HepG2 (cell line): ENCODE measurements around the gene PSEN2. TPM values are rescaled to one million over a fixed set of nuclear protein-coding genes. Genes with fewer than 3 reads are reported as not detected.

Experiments used
- ATAC-seq: fragments of 200-7000 bp; cut with Tn5 transposase; 3 replicates; pipeline ENCODE4 v1.9.1; 2020; ENCODE audit warnings: mild to moderate bottlenecking, moderate library complexity
- BruUV-seq: library from RNA; stranded (reverse); fragments of 400-500 nt; replicated peaks from 2 replicates; lab custom pipeline; 2021; lab: Mats Ljungman, UMichigan
- CTCF ChIA-PET: fragments of 300-600 bp; formaldehyde crosslinking; extraction: SDS; loops from one replicate; lab custom pipeline; 2021; ENCODE audit warnings: low total read pairs, inconsistent platforms, low intra/inter-chr PET ratio; lab: Yijun Ruan, JAX
- POLR2A ChIA-PET: fragments of 350-600 bp; sonication (Branson Sonifier 250); formaldehyde crosslinking; loops from one replicate; lab custom pipeline; 2020; ENCODE audit warnings: antibody characterized with exemption, inconsistent platforms; lab: Yijun Ruan, JAX
- DNase-seq: peaks from one replicate; pipeline ENCODE4 v3.0.0-alpha.2; 2015; ENCODE audit warnings: low spot score
- FAIRE-seq: peaks from 3 replicates; lab custom pipeline; 2011; peaks lifted over from hg19 to GRCh38; lab: Jason Lieb, UNC
- H2AFZ ChIP-seq: one replicate; pipeline ENCODE4 v1.6.1; 2011; ENCODE audit warnings: low read length, inconsistent platforms
- H3K27ac ChIP-seq: fragments of 300-600 bp; 3 replicates; pipeline ENCODE4 v1.8.0; 2011; ENCODE audit warnings: mixed run types, mild to moderate bottlenecking, mixed read lengths, low read length, inconsistent platforms; ENCODE audit not compliant: insufficient read depth; ENCODE audit errors: extremely low read length
- H3K27me3 ChIP-seq, 2 experiments: fragments of 200-600 bp in 1 of 2; 2 replicates in 1 of 2; 3 replicates in 1 of 2; pipeline versions ENCODE4 v1.6.0 to v1.8.0; 2011; ENCODE audit warnings: low read length in 2 of 2, mild to moderate bottlenecking in 2 of 2, moderate library complexity in 2 of 2, inconsistent platforms in 1 of 2; ENCODE audit not compliant: insufficient read depth in 2 of 2, control insufficient read depth in 1 of 2
- H3K36me3 ChIP-seq, 2 experiments: fragments of 200-600 bp in 1 of 2; replicated peaks in 1 of 2; 2 replicates in 1 of 2; 3 replicates in 1 of 2; pipeline versions ENCODE4 v1.5.1 to v1.8.0; 2011; ENCODE audit warnings: low read length in 2 of 2, inconsistent platforms in 1 of 2; ENCODE audit not compliant: insufficient read depth in 2 of 2, control insufficient read depth in 1 of 2
- H3K4me1 ChIP-seq: 2 replicates; pipeline ENCODE4 v1.5.1; 2012; ENCODE audit warnings: low read length, inconsistent platforms; ENCODE audit not compliant: insufficient read depth
- H3K4me2 ChIP-seq: 2 replicates; pipeline ENCODE4 v1.6.0; 2011; ENCODE audit warnings: low read depth, low read length, inconsistent platforms
- H3K4me3 ChIP-seq, 3 experiments: fragments of 200-600 bp in 1 of 3; sonication (generic), shearing (Covaris generic) in 1 of 3; replicated peaks in 1 of 3; 2 replicates each; pipeline ENCODE4 v1.5.1; 2011 to 2016; ENCODE audit warnings: low read length in 3 of 3, inconsistent platforms in 2 of 3, low read depth in 2 of 3, mild to moderate bottlenecking in 2 of 3, control low read depth in 1 of 3, mixed read lengths in 1 of 3; ENCODE audit not compliant: insufficient read depth in 1 of 3
- H3K79me2 ChIP-seq: one replicate; pipeline ENCODE4 v1.6.1; 2011; ENCODE audit warnings: low read length, inconsistent platforms; ENCODE audit not compliant: insufficient read depth
- H3K9ac ChIP-seq: 2 replicates; pipeline ENCODE4 v1.6.0; 2011; ENCODE audit warnings: mild to moderate bottlenecking, low read depth, low read length, inconsistent platforms; ENCODE audit not compliant: insufficient read depth
- H3K9me3 ChIP-seq: 2 replicates; pipeline ENCODE4 v1.5.1; 2012; ENCODE audit warnings: mild to moderate bottlenecking, low read length
- H4K20me1 ChIP-seq: 2 replicates; pipeline ENCODE4 v1.6.0; 2011; ENCODE audit warnings: inconsistent platforms, mild to moderate bottlenecking, low read length, moderate library complexity; ENCODE audit not compliant: insufficient read depth
- ATF4 ChIP-seq, 2 experiments: fragments of 450-650 bp in 1 of 2; sonication (generic) in 1 of 2; formaldehyde crosslinking; IDR thresholded peaks; 2 replicates each; pipeline versions ENCODE4 v1.5.0 to v1.8.0; 2020 to 2022; ENCODE audit warnings: mild to moderate bottlenecking in 1 of 2, missing genetic modification reagents in 1 of 2
- CEBPB ChIP-seq: IDR thresholded peaks from 2 replicates; pipeline ENCODE4 v1.6.1; 2011; ENCODE audit warnings: low read depth, low read length, improper control_type of control experiment, borderline replicate concordance
- FLYWCH1 ChIP-seq: sonication (generic); formaldehyde crosslinking; IDR thresholded peaks from 2 replicates; pipeline ENCODE4 v1.8.1; 2023; ENCODE audit warnings: mild to moderate bottlenecking, missing genetic modification reagents
- HNRNPLL ChIP-seq: fragments of 200-400 bp; formaldehyde crosslinking; IDR thresholded peaks from 2 replicates; pipeline ENCODE4 v1.6.1; 2017; ENCODE audit warnings: mild to moderate bottlenecking, low read depth, low read length; ENCODE audit not compliant: poor library complexity, severe bottlenecking
- KAT2B ChIP-seq: fragments of 150-350 bp; IDR thresholded peaks from 2 replicates; pipeline ENCODE4 v1.6.1; 2014; ENCODE audit warnings: low read depth, low read length, borderline replicate concordance
- NCOR1 ChIP-seq: fragments of 200-600 bp; sonication (generic); IDR thresholded peaks from 2 replicates; pipeline ENCODE4 v1.7.0; 2017; ENCODE audit warnings: antibody characterized with exemption, low read length, borderline replicate concordance
- NFYB ChIP-seq: sonication (generic); formaldehyde crosslinking; IDR thresholded peaks from 2 replicates; pipeline ENCODE4 v1.4.0; 2020; ENCODE audit warnings: missing genetic modification reagents
- POLR2AphosphoS5 ChIP-seq: IDR thresholded peaks from 2 replicates; pipeline ENCODE4 v1.6.1; 2012; ENCODE audit warnings: low read depth, low read length
- RAD21 ChIP-seq: fragments of 450-650 bp; formaldehyde crosslinking; IDR thresholded peaks from 2 replicates; pipeline ENCODE4 v1.5.0; 2020; ENCODE audit warnings: mild to moderate bottlenecking
- SRSF1 ChIP-seq: fragments of 200-400 bp; formaldehyde crosslinking; optimal IDR thresholded peaks from 2 replicates; pipeline ENCODE3; 2017; ENCODE audit warnings: mild to moderate bottlenecking, low read depth, low read length, moderate library complexity
- SRSF9 ChIP-seq: fragments of 200-400 bp; formaldehyde crosslinking; IDR thresholded peaks from 2 replicates; pipeline ENCODE4 v1.6.1; 2018; ENCODE audit warnings: borderline replicate concordance, mild to moderate bottlenecking, low read depth, low read length; ENCODE audit not compliant: insufficient read depth, poor library complexity, severe bottlenecking
- TCF7 ChIP-seq: sonication (generic); IDR thresholded peaks from 2 replicates; pipeline ENCODE4 v1.6.1; 2016; ENCODE audit warnings: antibody characterized with exemption, low read depth
- ZNF205 ChIP-seq: IDR thresholded peaks from 2 replicates; pipeline ENCODE4 v1.6.1; 2018; ENCODE audit warnings: missing biosample characterization, missing genetic modification reagents
- ZNF251 ChIP-seq: sonication (generic); formaldehyde crosslinking; IDR thresholded peaks from 2 replicates; pipeline ENCODE4 v1.9.0; 2021; ENCODE audit warnings: mild to moderate bottlenecking, missing genetic modification reagents
- ZNF343 ChIP-seq: sonication (generic); formaldehyde crosslinking; IDR thresholded peaks from 2 replicates; pipeline ENCODE4 v1.4.0; 2020; ENCODE audit warnings: mild to moderate bottlenecking, missing genetic modification reagents
- ZNF362 ChIP-seq: sonication (generic); formaldehyde crosslinking; IDR thresholded peaks from 2 replicates; pipeline ENCODE4 v1.4.0; 2020; ENCODE audit warnings: missing genetic modification reagents, mild to moderate bottlenecking, borderline replicate concordance
- ZNF503 ChIP-seq: sonication (generic); formaldehyde crosslinking; IDR thresholded peaks from 2 replicates; pipeline ENCODE4 v1.4.0; 2020; ENCODE audit warnings: missing genetic modification reagents
- ZNF607 ChIP-seq: sonication (generic); formaldehyde crosslinking; IDR thresholded peaks from 2 replicates; pipeline ENCODE4 v1.5.1; 2020; ENCODE audit warnings: missing genetic modification reagents, mild to moderate bottlenecking, borderline replicate concordance
- ZSCAN21 ChIP-seq: sonication (generic); formaldehyde crosslinking; IDR thresholded peaks from 2 replicates; pipeline ENCODE4 v1.8.0; 2022; ENCODE audit warnings: mild to moderate bottlenecking, missing genetic modification reagents, moderate library complexity, borderline replicate concordance
- WGBS: methylation state at CpG from one replicate; pipeline ENCODE4 v1.1.6; 2017; ENCODE audit warnings: low lambda C conversion rate; 5-methylcytosine and 5-hydroxymethylcytosine counted together
- in situ Hi-C: cut with HindIII; loops from 2 replicates; pipeline ENCODE4 v1.10.0; 2017; ENCODE audit warnings: low pct_unique_long_range_greater_than_20kb; ENCODE audit not compliant: extremely low pct_ligation_motif_present
- intact Hi-C: fragments of 100-400 bp; cut with micrococcal nuclease; formaldehyde crosslinking; loops from one replicate; pipeline ENCODE4 v1.10.0; 2022; ENCODE audit not compliant: unreplicated experiment
- polyA plus RNA-seq, 8 experiments: library from polyadenylated mRNA; depleted of rRNA in 3 of 8; stranded (reverse) in 7 of 8; unstranded in 1 of 8; fragments of >200 nt; fragmentation: Illumina TruSeq in 4 of 8; extraction: Trizol in 4 of 8; gene quantifications; 2 replicates each; pipeline versions ENCODE4 v1.2.1 to v1.2.3, GENCODE V29; 2011 to 2016; ENCODE audit warnings: low read depth in 4 of 8, missing spikeins in 1 of 8, mixed read lengths in 1 of 8; ENCODE audit not compliant: insufficient read depth in 1 of 8
- total RNA-seq, 5 experiments: library from RNA; depleted of rRNA; stranded (reverse); fragments of >200 nt; fragmentation: Illumina TruSeq; extraction: Trizol; gene quantifications; 2 replicates each; pipeline ENCODE4 v1.2.3, GENCODE V29; 2016; ENCODE audit warnings: low read depth in 1 of 5

The PSEN2 gene
- total and polyA plus RNA-seq, 2 of the 13 experiments (the other 11 are each of a cell fraction or from before 2014, with no cell fraction given), result 5.9 to 13.1 TPM

GRCh38 chr1:226884116-226884625, 13.8 kb downstream of the PSEN2 start:
- no peaks in the 10 kb centered on the region for H4K20me1 ChIP-seq
- ChIA-PET POLR2A (no interaction called here), CTCF (no interaction called here)
- 82% methylated on average over 6 of the region's 6 CpGs for WGBS
- no peak overlapping the region for H3K4me3 ChIP-seq
- FAIRE-seq (no peak), DNase-seq (no peak), ATAC-seq (no peak)
- in situ Hi-C loops (no loop called here), intact Hi-C loops (no loop called here)
- no peaks in the 10 kb centered on the region for H3K79me2 ChIP-seq
- no peak overlapping the region for H3K27ac ChIP-seq
- TF ChIP-seq SRSF9 (no peak), ZNF503 (CRISPR knock-in tag) (no peak), ZNF362 (CRISPR knock-in tag) (no peak), KAT2B (no peak), ZNF251 (CRISPR knock-in tag) (no peak), ZNF343 (CRISPR knock-in tag) (no peak), ZSCAN21 (CRISPR knock-in tag) (no peak), CEBPB (no peak), ATF4 (CRISPR knock-in tag; IDR thresholded peaks at IDR 0.05) (no peak), NCOR1 (no peak), TCF7 (no peak), ZNF607 (no peak), NFYB (CRISPR knock-in tag) (no peak), POLR2AphosphoS5 (no peak), SRSF1 (no peak), ZNF205 (no peak), FLYWCH1 (no peak), RAD21 (no peak), HNRNPLL (no peak)
- H3K9ac ChIP-seq, result no peak overlapping the region
- H3K27me3 ChIP-seq, result no peaks in the 10 kb centered on the region
- no peaks in the 10 kb centered on the region for H3K9me3 ChIP-seq
- BruUV-seq, result no TSS peak
- H2AFZ ChIP-seq, result no peak overlapping the region
- no peak overlapping the region for H3K4me2 ChIP-seq
- H3K4me1 ChIP-seq, result no peaks in the 10 kb centered on the region
- H3K36me3 ChIP-seq, result peaks cover 7 to 24% of the 10 kb centered on the region in 2 experiments; a peak in 4 of 5 replicates
